HCEC 1CT (cell line): ENCODE data around the gene FAM181A.

Source experiments
- DNase-seq: peaks from one replicate; pipeline ENCODE4 v3.0.0-alpha.2; 2017

The FAM181A gene

DNA sequence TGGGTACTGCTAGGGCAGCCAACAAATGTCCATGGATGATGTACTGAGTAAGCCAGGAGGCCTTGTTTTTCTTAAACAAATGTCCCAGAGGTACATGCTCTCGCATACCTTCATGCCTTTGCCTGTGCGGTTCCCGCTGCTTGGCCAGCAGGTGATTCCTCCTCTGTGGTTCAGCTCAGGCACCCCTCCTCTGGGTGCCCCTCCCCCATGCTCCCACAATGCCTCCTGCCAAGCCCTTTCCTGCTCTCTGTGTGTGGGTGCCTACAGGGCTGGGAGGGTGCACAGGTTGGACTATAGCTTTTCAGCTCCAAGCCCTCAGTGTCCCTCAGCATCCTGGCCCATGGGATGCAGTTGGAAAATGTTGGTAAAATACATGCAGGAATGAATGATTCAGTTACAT lies 25.7 kb downstream of the FAM181A start:
- no peak for DNase-seq

DNA sequence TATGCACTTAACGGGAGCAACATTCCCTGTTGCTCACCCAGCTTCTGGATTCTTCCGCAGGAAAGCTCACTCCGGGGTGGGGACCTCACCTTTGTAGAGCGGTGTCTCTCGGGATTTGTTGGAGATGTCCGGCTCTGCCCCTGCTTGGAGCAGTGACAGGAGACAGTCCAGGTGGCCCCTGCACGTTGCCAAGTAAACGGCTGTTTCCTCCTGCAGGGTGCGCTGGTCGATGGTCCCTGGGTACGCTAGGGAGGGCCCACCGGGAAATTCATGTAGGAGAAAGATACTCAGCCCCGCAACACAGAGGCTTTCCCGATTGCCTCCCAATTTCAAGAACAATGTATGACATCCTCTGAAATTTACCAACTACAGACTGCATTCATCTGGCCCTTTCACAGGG lies 26.1 kb downstream of the FAM181A start:
- no peak for DNase-seq

DNA sequence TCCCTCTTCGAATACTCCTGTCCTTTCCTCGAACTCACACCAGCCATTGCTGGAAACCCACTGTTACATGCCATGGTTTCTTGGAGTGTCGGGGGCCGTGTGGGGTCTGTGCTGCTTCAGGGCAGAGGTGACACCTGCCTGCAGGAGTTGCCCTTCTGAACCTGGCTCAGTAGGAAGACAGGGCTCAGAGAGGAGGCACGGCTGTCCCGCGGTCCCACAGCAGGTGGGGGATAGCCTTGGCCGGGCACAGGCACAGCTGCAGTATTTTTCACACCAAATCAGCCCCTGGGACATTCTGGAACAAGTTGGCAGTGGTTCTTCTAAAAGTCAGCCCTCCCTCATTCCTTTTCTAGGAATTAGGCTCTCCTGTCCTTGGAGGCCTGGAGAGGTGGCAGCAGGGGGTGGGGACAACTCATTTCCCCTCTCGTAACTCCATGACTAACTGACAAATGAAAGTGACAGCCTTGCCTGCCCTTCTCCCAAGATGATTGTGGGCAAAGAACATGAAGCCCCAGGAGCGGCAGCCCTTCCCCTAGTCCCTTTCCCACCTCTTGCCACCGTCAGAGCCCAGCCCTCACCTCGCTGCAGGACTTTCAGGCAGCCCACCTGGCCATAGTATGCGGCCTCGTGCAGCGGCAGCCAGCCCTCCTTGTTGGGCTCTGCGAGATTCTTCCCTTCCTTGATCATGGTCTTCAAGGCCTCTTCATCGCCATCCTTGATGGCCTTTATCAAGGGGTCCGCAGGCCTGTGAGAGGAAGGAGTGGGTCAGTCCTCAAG lies 26.8 kb downstream of the FAM181A start:
- no peak for DNase-seq

DNA sequence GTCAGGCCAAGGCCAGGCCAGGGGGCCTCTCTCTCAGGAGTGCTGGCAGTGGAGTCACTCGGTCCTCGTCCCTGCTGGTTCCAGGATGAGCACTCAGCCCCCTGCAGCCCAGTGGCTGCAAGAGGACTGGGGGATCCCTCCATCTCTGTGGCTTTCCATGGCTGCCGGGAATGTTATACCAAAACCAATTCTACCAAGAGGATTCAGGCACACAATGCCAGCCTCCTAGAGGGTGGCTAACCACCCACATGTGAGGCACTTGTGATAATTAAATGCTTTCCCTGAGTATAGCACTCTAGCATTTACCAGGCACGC lies 27.3 kb downstream of the FAM181A start:
- no peak for DNase-seq

DNA sequence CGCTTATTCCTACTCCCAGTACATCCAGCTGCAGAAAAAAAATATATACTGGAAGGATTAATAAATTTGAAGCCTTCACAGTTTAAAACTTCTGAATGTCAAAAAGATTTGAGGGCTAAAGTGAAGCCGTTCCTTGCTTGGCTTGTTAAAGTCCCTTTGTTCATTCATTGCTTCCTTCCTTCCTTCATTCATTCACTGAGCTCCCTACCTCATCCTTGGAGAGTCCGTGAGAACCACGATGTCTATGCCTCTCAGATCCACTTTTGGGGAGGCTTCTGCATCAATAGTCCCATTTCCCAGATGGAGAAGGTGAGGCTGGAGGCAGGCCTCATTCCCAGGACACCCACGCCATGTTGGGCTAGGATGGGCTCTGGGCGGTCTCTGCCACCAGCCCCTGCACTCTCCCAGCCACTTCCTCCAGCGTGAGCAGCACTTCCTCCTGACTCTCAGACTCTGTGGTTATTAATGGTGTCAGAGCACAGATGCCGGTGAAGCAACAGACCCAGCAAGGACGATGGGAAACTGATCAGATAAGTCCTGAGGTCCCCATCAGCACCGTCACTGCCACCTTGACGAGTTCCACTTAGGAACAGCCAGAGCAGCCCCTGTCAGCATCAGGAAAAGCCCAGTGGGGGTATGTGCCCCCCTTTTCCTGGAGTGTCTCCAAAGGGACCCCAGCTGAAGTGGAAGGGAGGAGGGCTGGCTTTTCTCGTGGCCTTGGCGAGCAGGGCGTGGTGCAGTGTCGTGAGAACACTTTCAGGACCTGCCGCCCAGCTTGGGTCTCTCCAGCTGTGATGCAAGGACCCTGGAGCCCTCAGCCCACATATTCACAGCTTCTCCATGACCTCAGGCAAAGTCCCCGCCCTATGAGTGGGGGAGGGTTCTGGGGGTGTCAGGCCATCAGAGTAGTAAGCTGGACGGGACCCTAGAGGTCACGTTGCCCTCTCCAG lies 28.0 kb downstream of the FAM181A start:
- DNase-seq = no peak

DNA sequence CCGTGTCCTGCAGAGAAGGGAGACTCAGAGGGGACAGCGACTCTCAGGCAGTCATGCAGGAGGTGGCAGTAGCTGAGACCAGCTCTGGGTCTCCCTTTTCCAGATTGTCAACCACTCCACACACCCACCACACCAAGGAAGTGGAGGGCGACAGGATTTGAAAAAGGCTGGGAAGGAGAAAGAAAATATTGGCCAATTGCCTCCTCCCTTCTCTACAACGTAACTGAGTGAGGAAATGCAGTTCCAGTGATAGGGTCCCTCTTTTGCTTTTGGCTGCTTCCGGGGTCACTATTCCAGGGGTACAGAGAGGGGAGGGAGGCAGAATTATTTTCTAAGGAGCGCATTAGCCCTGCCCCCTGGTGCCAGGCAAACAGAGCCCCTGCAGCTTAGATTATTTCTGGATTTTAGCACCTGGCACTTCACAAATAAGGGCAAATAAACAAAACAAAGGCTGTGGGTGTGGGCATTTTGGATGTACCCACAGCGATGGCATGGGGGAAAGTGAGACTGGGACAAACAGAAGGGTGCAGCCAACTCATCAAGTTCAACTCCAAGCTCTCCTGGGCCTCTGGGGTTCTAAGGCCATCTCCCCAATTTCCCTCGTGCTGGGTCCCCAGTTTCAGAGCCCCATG lies 28.8 kb downstream of the FAM181A start:
- no peak for DNase-seq

DNA sequence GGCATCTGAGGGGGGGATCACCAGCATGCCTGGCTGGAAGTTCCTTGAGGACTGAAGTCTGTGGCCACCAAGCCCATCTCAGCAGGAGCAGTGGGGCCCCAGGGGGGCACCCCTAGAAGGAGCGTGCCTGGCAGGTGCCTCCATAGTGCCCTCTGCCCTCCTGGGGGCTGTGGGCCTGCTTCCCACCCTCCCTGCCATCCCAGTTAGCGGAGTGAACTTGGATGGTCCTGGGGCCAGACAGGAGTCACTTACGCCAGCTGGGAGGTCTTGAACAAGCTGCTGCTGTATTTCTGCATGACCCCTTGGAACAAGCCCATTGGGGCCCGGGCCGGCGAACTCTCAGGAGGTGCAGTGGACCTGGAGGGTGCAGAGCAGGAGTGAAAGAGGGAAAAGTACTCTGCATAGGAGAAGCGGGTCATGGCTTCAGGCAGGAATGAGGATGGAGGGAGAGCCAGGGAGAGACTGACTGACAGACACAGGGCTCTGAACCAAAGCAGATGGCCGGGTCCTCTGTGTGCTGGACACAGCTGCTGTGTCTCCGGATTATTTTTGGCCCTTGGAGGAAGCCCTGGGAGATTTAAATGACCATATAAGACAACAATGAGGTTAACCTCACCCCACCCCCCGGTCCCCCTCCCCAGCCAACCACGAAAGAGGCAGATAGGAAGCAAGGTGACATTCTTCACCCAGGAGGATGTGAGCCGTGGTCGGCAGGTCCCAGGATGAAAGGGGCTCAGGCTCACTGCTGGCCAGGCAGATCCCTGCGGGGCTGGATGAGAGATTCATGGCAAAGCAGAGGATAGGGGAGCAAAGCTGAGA lies 29.6 kb downstream of the FAM181A start:
- no peak for DNase-seq

DNA sequence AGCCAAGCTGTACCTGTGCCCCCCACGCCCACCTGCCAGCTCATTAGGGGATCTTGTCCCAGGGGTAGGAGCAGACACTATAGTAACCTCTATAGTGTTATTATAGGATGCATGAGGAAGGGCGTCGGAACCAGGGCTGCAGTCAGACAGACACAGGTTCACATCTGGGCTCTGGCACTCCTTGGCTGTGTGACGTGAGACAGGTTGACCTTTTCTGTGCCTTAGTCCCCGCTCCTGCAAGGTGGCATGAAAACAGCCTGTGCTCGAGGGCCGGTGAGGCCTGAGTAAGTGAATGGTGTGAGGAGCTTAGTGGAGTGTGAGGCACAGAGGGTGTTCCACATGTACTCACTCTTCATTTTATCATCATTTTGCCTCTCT lies 30.2 kb downstream of the FAM181A start:
- DNase-seq = no peak

DNA sequence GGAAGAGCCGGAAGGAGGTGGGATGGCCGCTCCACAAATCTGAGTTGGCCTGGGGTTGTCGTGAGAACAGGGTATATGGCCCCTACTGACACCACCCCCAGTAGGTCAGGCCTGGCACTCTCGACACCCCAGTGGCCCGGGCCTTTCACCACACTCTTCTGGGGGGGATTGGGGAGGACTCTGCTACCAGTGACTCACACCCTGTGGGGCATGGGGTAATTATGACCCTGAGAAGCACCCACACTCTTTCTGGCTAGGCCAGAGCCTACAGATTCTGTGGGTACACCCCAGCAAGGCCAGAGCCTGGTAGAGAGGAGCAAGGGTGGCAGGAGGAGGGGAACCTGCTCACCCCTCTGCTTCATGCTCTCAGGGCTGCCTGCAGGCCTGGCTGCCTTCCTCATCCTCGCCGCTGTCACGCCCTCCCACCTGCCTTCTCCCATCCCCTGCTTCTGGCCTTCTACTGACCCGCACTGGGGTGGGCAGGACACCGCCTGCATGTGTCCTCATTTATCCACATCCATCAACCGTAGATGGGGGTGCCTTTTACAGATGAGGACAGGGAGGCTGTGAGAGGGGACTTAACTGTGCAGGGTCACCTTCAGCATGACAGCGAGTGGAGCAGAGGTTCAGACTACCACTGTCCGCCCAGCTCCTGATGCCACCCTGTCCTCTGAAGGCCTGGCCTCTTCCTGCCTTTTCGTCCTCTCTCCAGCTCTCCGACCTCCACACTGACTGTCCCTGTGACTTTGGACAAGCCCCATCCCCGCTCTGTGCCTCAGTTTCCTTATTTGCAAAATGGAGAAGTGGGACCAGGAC lies 30.8 kb downstream of the FAM181A start:
- no peak for DNase-seq

DNA sequence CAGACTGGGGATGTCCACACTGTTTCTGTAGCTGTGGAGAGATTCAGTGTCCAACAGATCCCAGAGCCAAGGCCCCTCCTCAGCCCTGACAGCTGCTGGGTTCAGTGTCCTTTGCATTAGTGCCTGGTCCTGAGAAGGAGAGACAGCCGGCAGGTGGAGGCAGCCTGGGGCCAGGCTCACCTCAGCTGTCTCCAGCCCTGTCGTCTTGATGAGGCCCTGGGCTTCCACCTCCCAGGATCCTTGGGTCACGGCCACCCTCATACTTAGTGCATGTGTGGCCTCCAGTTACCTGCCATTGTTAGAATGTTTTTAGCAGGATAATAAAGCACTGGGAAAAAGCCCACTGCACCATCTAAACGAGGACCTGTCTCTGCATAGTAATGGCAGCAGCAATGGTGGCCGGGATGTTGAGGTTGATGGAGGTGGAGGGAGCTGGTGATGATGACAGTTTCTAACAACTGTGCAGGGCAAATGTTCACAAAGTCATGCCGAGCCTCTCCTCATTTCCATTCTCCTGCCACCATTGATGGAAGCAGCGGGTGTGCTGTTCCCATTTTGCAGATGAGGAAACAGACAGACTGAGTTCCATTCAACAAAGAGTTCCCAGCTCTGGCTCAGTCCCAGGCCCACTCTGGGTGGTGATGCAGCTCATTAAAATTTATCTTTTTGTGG lies 31.6 kb downstream of the FAM181A start:
- no peak for DNase-seq

DNA sequence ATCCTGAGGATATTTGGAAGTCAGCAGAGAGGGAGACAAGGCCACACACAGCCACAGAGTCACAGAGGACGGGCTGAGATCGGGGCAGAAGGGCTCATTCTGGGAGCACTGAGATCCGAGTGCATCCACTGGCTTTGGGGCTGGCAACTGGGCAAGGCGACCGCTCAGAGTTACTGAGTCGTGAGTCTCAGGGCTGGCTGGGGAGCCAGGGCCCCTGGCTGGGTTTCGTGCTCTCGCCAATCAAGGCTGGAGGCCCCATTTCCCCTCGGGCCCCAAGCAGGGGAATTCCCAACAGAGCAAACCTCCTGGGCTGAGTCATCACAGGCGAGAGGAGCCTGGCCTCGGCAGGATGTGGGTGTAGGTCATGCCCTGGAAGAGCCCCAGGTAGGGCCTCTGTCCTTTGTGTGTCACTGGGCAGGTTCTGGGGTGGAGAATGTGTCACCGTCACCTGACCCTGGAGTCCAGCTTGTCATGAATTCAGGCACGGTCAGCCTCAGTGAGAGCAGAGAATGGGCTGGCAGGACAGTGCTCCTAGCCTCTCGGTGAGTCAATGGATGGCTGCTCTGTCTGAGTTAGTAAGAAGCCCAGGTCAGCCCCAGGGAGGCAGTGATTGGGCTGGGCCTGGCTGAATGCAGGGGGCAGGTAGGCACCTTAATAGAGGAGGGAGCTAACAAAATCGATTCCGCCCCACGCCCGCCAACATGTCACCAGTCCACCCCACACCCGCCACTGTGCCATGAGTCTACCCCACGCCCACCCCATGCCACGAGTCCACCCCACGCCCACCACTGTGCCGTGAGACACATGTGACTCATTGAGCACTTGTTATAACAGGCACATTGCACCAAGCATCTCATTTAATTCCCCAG lies 32.3 kb downstream of the FAM181A start:
- DNase-seq = peak; percentile 84

DNA sequence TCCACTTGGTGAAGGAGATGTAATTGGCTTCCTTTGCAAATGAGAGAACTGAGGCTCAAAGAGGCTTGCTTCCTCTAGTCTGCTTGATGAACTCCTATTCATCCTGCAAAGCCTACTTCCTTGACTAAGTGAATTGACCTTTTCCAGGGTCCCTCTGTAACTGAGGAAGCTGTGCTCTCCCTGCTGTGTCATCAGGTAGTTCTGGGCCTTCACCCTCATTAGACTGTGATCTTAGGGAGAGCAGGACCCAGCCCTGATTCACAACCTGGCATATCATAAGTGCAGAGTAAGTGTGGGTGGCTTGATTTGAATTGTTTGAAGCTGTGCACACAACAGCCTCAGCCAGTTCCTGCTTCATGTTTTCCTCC lies 32.9 kb downstream of the FAM181A start:
- no peak for DNase-seq

DNA sequence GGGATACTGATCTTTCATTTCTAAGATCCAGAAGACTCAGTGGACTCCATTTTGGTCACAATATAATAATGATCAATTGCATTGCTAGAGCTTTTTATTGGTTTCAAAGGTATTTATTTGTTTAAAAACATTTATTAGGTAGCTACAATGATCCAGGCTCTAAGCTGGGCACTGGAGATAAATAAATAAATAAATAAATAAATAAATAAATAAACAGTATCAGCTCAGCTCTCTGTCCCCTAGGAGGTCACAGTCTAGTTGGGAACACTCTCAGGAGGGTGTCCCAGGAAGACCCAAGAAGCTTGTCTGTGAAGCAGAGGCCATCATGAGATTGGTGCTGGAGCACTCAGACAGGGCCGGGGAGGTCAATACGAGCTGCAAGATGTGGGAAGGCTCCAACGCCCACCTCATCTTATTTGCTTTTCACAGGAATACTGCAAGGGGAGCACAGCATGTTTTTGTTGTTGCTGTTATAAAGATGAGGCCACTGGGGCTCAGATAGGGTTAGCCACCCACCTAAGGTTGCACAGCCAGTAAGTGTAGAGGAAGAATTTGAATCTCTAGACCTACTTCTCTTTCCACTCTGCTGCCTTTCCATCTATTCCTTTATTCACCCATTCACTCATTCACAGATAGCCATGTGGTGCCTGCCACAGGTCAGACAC lies 33.8 kb downstream of the FAM181A start:
- DNase-seq = no peak

DNA sequence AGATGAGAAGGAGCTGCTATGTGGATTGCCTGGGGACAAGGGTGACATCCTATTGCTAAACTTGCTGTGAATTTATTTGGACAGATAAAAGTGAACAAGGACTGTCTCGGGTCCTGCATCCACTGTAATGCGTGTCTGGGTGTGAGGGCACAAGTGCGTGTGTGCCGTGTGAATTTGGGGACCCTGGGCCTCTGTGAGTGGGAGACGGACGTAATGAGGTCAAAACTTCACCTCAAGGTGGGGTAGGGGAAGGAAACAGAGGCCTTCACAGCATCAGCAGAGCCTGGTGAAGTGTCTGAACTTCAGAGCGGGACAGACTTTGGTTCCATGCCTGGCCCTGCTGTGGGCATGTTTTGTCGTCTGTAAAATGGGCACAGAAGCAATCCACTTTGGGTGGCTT lies 34.5 kb downstream of the FAM181A start:
- no peak for DNase-seq

DNA sequence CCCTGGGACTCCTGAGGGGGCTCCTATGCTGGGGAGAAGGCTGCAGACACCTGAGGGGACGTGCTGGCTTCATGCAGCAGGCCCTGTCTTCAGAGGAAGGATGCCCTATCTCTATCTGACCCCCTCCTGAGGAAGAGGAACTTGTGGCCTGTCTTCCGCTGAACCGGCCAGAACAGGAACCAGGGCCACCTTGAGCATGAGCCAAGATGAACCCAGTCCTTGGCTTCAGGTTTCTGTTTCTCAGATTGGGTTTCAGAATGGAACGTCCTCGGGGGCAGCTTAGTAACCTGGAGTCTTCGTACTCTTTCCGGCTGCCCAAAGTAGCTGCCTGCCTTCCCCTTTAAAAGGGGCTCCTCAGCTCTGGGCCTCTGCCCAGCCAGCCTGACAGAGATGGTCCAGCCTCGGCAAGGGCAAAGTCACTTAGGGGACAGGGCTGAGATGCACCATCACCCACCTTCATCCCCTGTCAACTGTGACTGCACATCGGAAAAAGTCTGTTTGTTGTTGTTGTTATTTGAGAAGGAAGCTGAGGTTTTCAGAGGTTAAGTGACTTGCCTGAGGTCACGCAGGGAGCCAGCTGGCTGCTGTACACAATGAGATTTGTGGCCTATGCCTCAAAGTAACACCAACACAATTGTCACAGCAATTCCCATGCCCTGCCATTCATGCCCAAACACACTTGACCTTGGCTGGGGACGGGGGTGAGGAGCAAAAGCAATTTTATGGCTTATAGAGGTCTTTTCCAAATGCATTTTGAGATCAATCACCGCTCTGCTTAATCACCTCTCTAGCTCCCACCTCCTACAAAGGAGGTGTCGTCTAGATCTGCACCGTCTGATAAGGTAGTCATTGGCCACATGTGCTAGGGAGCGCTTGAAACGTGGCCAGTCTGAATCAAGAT lies 35.8 kb downstream of the FAM181A start:
- peak; percentile 69 for DNase-seq

DNA sequence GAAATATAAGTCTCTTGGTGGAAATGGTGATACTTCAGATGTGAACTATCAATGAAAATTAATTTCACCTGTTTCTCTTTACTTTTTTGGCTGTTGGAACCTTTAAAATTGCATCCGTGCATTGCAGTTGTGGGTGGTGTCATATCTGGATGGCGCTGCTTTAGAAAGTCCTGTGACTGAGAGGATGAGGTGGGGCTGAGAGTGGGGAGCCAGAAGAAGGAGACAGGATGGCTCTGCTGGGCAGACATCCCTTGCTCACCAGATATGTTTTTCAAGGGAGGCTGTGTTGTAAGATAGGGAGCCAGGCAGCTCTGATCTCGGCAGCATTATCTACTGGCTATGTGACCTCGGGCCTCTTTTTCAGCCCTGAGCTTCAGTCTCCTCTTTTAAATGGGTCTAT lies 36.5 kb downstream of the FAM181A start:
- DNase-seq = no peak

DNA sequence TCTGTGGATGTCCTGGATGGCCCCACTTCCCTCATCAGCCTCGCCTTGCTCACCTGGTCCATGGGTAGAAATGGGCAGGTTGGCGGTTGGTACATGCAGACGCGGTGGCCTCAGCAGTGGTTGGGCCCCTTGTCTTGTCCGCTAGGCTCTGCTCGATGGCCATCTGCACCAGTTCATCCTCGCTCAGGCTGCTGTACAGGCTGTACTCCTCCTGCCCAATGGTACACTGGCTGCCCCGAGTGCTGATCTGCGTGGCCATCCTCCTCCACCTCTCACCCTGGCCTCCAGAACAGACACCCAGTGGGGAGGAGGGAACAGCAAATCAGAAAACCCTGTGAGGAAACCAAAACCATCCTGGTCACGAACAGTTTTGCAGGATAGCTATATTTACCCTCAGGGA lies 37.1 kb downstream of the FAM181A start:
- no peak for DNase-seq

DNA sequence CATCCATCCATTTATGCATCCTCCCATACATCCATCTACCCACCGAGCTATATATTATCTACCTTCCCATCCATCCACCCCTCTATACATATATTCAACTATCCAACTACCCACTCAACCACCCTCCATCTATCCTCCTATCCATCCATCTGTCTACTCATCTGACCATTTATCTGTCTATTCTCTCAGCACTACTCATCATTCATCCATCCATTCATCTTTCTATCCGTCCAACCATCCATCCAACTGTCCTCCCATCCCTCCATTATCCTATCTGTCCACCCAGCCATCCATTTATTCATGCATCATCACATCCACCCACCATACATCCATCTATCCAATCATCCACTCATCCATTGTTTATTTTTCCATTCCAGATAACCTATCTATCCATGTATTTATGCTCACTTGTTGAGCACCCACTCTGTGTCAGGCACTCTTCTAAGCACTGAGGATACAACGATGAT lies 37.7 kb downstream of the FAM181A start:
- DNase-seq = no peak
